WTC11 (cell line): ENCODE measurements around the gene NFAT5. TPM values are rescaled to one million over a fixed set of nuclear protein-coding genes. Genes with fewer than 3 reads are reported as not detected.

Experiments
- ATAC-seq: fragments of 200-7000 bp; cut with Tn5 transposase; 2 replicates; pipeline ENCODE4 v1.10.0; 2021; ENCODE audit warnings: mild to moderate bottlenecking, moderate library complexity
- CTCF ChIA-PET: fragments of 300-600 bp; sonication (Branson Sonifier 250); formaldehyde crosslinking; loops from one replicate; lab custom pipeline; 2021; ENCODE audit warnings: antibody characterized with exemption; lab: Charles Lee
- POLR2A ChIA-PET: fragments of 350-600 bp; sonication (Branson Sonifier 250); formaldehyde crosslinking; loops from one replicate; lab custom pipeline; 2021; ENCODE audit warnings: antibody characterized with exemption; lab: Charles Lee
- DNase-seq: peaks from one replicate; pipeline ENCODE4 v3.0.0; 2021; ENCODE audit warnings: low spot score
- H3K27ac Mint-ChIP-seq: 2 replicates; pipeline ENCODE4 v1.8.0; 2021; ENCODE audit warnings: mixed read lengths
- H3K27me3 Mint-ChIP-seq: 2 replicates; pipeline ENCODE4 v1.8.0; 2021; ENCODE audit warnings: low read depth, mild to moderate bottlenecking, moderate library complexity, mixed read lengths
- H3K36me3 Mint-ChIP-seq: 2 replicates; pipeline ENCODE4 v1.8.0; 2021; ENCODE audit warnings: mixed read lengths
- H3K4me1 Mint-ChIP-seq: 2 replicates; pipeline ENCODE4 v1.8.0; 2022; ENCODE audit warnings: mixed read lengths
- H3K4me3 Mint-ChIP-seq: 2 replicates; pipeline ENCODE4 v1.8.0; 2021; ENCODE audit warnings: mild to moderate bottlenecking, moderate library complexity, mixed read lengths
- H3K9me3 Mint-ChIP-seq: 2 replicates; pipeline ENCODE4 v1.8.0; 2021; ENCODE audit warnings: mixed read lengths
- CDX4 ChIP-seq: fragments of 250-450 bp; sonication (Bioruptor Pico); IDR thresholded peaks from 2 replicates; pipeline ENCODE4 v1.9.0; 2021; ENCODE audit warnings: moderate library complexity, mild to moderate bottlenecking, inconsistent platforms, borderline replicate concordance
- CREB1 ChIP-seq: sonication (generic); formaldehyde crosslinking; IDR thresholded peaks from 2 replicates; pipeline ENCODE4 v1.8.0; 2023; ENCODE audit warnings: mild to moderate bottlenecking, missing genetic modification reagents
- E2F5 ChIP-seq: sonication (generic); formaldehyde crosslinking; IDR thresholded peaks from 2 replicates; pipeline ENCODE4 v1.8.1; 2022; ENCODE audit warnings: mild to moderate bottlenecking, moderate library complexity, missing genetic modification reagents
- GABPB1 ChIP-seq: sonication (generic); formaldehyde crosslinking; IDR thresholded peaks from 2 replicates; pipeline ENCODE4 v1.8.1; 2023; ENCODE audit warnings: mild to moderate bottlenecking, missing genetic modification reagents
- GTF2I ChIP-seq: fragments of 250-450 bp; sonication (Bioruptor Pico); conservative IDR thresholded peaks from 2 replicates; pipeline ENCODE4 v1.4.0; 2021; ENCODE audit warnings: mild to moderate bottlenecking
- KAT7 ChIP-seq: sonication (generic); formaldehyde crosslinking; IDR thresholded peaks from 2 replicates; pipeline ENCODE4 v1.8.1; 2023; ENCODE audit warnings: missing genetic modification reagents, mild to moderate bottlenecking, borderline replicate concordance
- MYBL2 ChIP-seq: sonication (generic); formaldehyde crosslinking; IDR thresholded peaks from 2 replicates; pipeline ENCODE4 v1.8.1; 2023; ENCODE audit warnings: mild to moderate bottlenecking, moderate library complexity, missing genetic modification reagents
- NFE2L1 ChIP-seq: sonication (generic); formaldehyde crosslinking; IDR thresholded peaks from 2 replicates; pipeline ENCODE4 v1.8.1; 2023; ENCODE audit warnings: missing genetic modification reagents
- NR1H2 ChIP-seq: sonication (generic); formaldehyde crosslinking; IDR thresholded peaks from 2 replicates; pipeline ENCODE4 v1.9.0; 2021; ENCODE audit warnings: mild to moderate bottlenecking, moderate library complexity, missing genetic modification reagents
- NR2C2 ChIP-seq: sonication (generic); formaldehyde crosslinking; IDR thresholded peaks from 2 replicates; pipeline ENCODE4 v1.8.0; 2022; ENCODE audit warnings: mild to moderate bottlenecking, missing genetic modification reagents
- RORB ChIP-seq: fragments of 250-450 bp; sonication (Bioruptor Pico); IDR thresholded peaks from 2 replicates; pipeline ENCODE4 v1.9.0; 2021; ENCODE audit warnings: mild to moderate bottlenecking
- SMAD3 ChIP-seq: sonication (generic); formaldehyde crosslinking; IDR thresholded peaks from 2 replicates; pipeline ENCODE4 v1.8.0; 2022; ENCODE audit warnings: missing genetic modification reagents, mild to moderate bottlenecking, borderline replicate concordance
- TP53 ChIP-seq: sonication (generic); formaldehyde crosslinking; IDR thresholded peaks from 2 replicates; pipeline ENCODE4 v1.8.1; 2023; ENCODE audit warnings: mild to moderate bottlenecking, missing genetic modification reagents
- ZMAT4 ChIP-seq: fragments of 250-450 bp; sonication (Bioruptor Pico); IDR thresholded peaks from 2 replicates; pipeline ENCODE4 v1.9.0; 2021; ENCODE audit warnings: mild to moderate bottlenecking
- ZNF138 ChIP-seq: sonication (generic); formaldehyde crosslinking; conservative IDR thresholded peaks from 2 replicates; pipeline ENCODE4 v1.8.1; 2022; ENCODE audit warnings: mild to moderate bottlenecking, moderate library complexity, missing genetic modification reagents
- total RNA-seq: library from RNA; stranded (reverse); gene quantifications from 3 replicates; pipeline ENCODE4 v1.2.3, GENCODE V29; 2021
- TF ChIP-seq, protein P1 (sequence below): fragments of 250-450 bp; sonication (Bioruptor Pico); IDR thresholded peaks from 2 replicates; pipeline ENCODE4 v1.9.0; 2021; ENCODE audit warnings: mild to moderate bottlenecking, borderline replicate concordance
- TF ChIP-seq, protein P2 (sequence below): sonication (generic); formaldehyde crosslinking; IDR thresholded peaks from 2 replicates; pipeline ENCODE4 v1.8.0; 2022; ENCODE audit warnings: mild to moderate bottlenecking, missing genetic modification reagents
- TF ChIP-seq, protein P3 (sequence below): fragments of 250-450 bp; sonication (Bioruptor Pico); IDR thresholded peaks from 2 replicates; pipeline ENCODE4 v2.1.2; 2022; ENCODE audit warnings: mild to moderate bottlenecking, moderate library complexity

The NFAT5 gene
- total RNA-seq, 1 experiment from 2014 or later, result 23.2 TPM

DNA sequence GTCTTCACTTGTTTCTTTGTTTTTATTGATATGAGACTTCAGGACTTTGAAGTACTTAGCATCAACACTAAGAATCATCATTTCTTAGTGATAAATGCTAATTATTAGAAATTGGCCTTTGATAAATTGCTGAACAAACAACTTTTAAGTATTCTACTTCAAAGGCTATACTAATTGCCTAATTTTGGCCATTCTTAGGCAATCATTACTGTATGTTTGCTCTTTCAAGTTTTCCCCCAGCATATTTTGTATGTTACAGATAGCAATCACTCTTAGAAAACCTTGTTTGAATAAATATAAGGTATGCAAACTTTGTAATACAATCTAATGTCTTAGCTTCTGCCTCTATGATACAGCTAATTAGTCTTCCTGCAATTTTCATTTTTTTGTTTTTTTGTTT is 114.6 kb downstream of the NFAT5 start:
- DNase-seq, result no peak
- Mint-ChIP-seq H3K27me3 (no peaks in the 10 kb centered on the region), H3K27ac (no peak overlapping the region), H3K4me3 (no peak overlapping the region), H3K9me3 (no peaks in the 10 kb centered on the region), H3K4me1 (no peaks in the 10 kb centered on the region), H3K36me3 (peaks cover 19% of the 10 kb centered on the region)
- no peak for ATAC-seq
- ChIA-PET CTCF (interaction anchor here (1.2 kb wide), 2 partner anchors 74 to 282 kb away, joined by 3 read pairs; partner anchors contain the start of gene NOB1), POLR2A (no interaction called here)
- TF ChIP-seq, protein P1, sequence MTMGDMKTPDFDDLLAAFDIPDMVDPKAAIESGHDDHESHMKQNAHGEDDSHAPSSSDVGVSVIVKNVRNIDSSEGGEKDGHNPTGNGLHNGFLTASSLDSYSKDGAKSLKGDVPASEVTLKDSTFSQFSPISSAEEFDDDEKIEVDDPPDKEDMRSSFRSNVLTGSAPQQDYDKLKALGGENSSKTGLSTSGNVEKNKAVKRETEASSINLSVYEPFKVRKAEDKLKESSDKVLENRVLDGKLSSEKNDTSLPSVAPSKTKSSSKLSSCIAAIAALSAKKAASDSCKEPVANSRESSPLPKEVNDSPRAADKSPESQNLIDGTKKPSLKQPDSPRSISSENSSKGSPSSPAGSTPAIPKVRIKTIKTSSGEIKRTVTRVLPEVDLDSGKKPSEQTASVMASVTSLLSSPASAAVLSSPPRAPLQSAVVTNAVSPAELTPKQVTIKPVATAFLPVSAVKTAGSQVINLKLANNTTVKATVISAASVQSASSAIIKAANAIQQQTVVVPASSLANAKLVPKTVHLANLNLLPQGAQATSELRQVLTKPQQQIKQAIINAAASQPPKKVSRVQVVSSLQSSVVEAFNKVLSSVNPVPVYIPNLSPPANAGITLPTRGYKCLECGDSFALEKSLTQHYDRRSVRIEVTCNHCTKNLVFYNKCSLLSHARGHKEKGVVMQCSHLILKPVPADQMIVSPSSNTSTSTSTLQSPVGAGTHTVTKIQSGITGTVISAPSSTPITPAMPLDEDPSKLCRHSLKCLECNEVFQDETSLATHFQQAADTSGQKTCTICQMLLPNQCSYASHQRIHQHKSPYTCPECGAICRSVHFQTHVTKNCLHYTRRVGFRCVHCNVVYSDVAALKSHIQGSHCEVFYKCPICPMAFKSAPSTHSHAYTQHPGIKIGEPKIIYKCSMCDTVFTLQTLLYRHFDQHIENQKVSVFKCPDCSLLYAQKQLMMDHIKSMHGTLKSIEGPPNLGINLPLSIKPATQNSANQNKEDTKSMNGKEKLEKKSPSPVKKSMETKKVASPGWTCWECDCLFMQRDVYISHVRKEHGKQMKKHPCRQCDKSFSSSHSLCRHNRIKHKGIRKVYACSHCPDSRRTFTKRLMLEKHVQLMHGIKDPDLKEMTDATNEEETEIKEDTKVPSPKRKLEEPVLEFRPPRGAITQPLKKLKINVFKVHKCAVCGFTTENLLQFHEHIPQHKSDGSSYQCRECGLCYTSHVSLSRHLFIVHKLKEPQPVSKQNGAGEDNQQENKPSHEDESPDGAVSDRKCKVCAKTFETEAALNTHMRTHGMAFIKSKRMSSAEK, result no peak
- TF ChIP-seq NR1H2 (CRISPR knock-in tag) (no peak), TP53 (CRISPR knock-in tag) (no peak), KAT7 (CRISPR knock-in tag) (no peak), GTF2I (CRISPR knock-in tag) (no peak), NR2C2 (CRISPR knock-in tag) (no peak), GABPB1 (CRISPR knock-in tag) (0 out of 2 replicates have a peak, but pooled peaks have one; percentile 16)

DNA sequence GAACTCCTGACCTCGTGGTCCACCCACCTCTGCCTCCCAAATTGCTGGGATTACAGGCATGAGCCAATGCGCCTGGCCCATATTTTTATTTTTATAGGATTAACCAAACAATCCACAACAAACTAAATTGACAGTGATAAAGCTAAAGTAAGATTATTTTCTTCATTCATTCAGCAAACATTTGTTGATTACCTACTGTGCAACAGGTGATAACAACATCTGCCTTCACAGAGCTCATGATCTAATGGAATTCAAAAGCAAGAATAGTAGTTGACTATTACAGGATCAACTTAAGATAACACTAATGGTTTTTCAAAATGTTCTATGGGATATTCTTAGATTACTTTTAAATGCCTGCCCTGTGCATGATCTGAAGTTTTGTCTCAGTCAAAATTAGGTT is 122.8 kb downstream of the NFAT5 start:
- DNase-seq, result no peak
- H3K9me3 Mint-ChIP-seq, result no peaks in the 10 kb centered on the region
- no peak for ATAC-seq
- no peaks in the 10 kb centered on the region for H3K4me1 Mint-ChIP-seq
- peaks cover 25% of the 10 kb centered on the region for H3K36me3 Mint-ChIP-seq
- H3K4me3 Mint-ChIP-seq, result no peak overlapping the region
- ChIA-PET CTCF (interaction anchor here (1.3 kb wide), 1 partner anchor 21 kb away, joined by 3 read pairs; no protein-coding TSS in a partner anchor), POLR2A (no interaction called here)
- H3K27ac Mint-ChIP-seq, result no peak overlapping the region
- H3K27me3 Mint-ChIP-seq, result no peaks in the 10 kb centered on the region
- TF ChIP-seq, protein P2, sequence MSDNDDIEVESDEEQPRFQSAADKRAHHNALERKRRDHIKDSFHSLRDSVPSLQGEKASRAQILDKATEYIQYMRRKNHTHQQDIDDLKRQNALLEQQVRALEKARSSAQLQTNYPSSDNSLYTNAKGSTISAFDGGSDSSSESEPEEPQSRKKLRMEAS, result no peak
- no peak for TF ChIP-seq MYBL2
- TF ChIP-seq, protein P3, sequence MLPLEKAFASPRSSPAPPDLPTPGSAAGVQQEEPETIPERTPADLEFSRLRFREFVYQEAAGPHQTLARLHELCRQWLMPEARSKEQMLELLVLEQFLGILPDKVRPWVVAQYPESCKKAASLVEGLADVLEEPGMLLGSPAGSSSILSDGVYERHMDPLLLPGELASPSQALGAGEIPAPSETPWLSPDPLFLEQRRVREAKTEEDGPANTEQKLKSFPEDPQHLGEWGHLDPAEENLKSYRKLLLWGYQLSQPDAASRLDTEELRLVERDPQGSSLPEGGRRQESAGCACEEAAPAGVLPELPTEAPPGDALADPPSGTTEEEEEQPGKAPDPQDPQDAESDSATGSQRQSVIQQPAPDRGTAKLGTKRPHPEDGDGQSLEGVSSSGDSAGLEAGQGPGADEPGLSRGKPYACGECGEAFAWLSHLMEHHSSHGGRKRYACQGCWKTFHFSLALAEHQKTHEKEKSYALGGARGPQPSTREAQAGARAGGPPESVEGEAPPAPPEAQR (CRISPR knock-in tag), result no peak
- TF ChIP-seq SMAD3 (CRISPR knock-in tag), result no peak
- TF ChIP-seq CDX4 (CRISPR knock-in tag), result no peak
- no peak for TF ChIP-seq ZNF138 (CRISPR knock-in tag)
- TF ChIP-seq RORB (CRISPR knock-in tag), result no peak
- no peak for TF ChIP-seq NFE2L1
- TF ChIP-seq CREB1 (CRISPR knock-in tag), result no peak
- no peak for TF ChIP-seq E2F5
- no peak for TF ChIP-seq ZMAT4
- TF ChIP-seq, protein P1, result no peak
